Uterus (tissue), 2 donors: ENCODE data around the gene INS.

Source experiments
- POLR2A ChIP-seq, 2 donors: fragments of 450-650 bp; IDR thresholded peaks; one replicate each; pipeline ENCODE4 v1.6.1; 2016; ENCODE audit warnings: antibody characterized with exemption in 2 of 2, mild to moderate bottlenecking in 1 of 2, moderate library complexity in 1 of 2
- TF ChIP-seq, protein P1 (sequence below), 4 experiments: fragments of 200-600 bp in 2 of 4; fragments of 450-650 bp in 2 of 4; sonication (generic) in 2 of 4; IDR thresholded peaks; one replicate each; pipeline ENCODE4 v1.5.1; 2016 to 2019; ENCODE audit warnings: antibody characterized with exemption in 4 of 4, mild to moderate bottlenecking in 2 of 4, moderate library complexity in 1 of 4

DNA sequence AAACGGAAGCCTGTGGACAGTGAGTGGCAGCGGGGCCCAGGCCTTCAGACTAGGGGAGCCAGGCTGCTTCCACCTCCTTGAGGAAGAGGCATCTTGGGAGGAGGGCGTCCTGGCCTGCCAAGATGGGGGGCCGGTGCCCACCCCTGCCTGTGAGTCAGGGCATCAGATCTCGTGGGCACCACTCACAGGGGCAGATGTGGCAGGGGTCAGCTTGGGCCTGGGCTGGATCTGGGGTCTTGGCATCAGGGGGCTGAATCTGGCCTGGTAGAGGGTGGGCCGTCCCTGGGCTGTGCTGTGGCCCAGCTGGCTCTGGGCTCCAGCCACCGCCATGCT, 34.7 kb upstream of the INS start:
- TF ChIP-seq, protein P1, sequence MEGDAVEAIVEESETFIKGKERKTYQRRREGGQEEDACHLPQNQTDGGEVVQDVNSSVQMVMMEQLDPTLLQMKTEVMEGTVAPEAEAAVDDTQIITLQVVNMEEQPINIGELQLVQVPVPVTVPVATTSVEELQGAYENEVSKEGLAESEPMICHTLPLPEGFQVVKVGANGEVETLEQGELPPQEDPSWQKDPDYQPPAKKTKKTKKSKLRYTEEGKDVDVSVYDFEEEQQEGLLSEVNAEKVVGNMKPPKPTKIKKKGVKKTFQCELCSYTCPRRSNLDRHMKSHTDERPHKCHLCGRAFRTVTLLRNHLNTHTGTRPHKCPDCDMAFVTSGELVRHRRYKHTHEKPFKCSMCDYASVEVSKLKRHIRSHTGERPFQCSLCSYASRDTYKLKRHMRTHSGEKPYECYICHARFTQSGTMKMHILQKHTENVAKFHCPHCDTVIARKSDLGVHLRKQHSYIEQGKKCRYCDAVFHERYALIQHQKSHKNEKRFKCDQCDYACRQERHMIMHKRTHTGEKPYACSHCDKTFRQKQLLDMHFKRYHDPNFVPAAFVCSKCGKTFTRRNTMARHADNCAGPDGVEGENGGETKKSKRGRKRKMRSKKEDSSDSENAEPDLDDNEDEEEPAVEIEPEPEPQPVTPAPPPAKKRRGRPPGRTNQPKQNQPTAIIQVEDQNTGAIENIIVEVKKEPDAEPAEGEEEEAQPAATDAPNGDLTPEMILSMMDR (IDR thresholded peaks at IDR 0.05): no peak
- TF ChIP-seq POLR2A (IDR thresholded peaks at IDR 0.05): no peak
